GM23338 (cell line): ENCODE data around the gene TBX1. TPM values are rescaled to one million over a fixed set of nuclear protein-coding genes. Genes with fewer than 3 reads are reported as not detected.

ENCODE experiments used
- ATAC-seq: fragments of 200-7000 bp; cut with Tn5 transposase; 3 replicates; pipeline ENCODE4 v1.9.1; 2020
- DNase-seq: peaks from one replicate; pipeline ENCODE4 v3.0.0-alpha.2; 2015; ENCODE audit warnings: low spot score
- H2AFZ ChIP-seq: fragments of 200-600 bp; sonication (generic); 2 replicates; pipeline ENCODE4 v1.8.0; 2016; ENCODE audit warnings: antibody characterized with exemption, mild to moderate bottlenecking, moderate library complexity
- H3F3A ChIP-seq: fragments of 200-600 bp; sonication (generic); replicated peaks from 2 replicates; pipeline ENCODE4 v1.8.0; 2017; ENCODE audit warnings: antibody characterized with exemption, mixed run types, low read depth
- H3K27ac ChIP-seq: fragments of 200-600 bp; sonication (generic); 2 replicates; pipeline ENCODE4 v1.6.1; 2016; ENCODE audit warnings: low read depth
- H3K27me3 ChIP-seq: fragments of 200-600 bp; sonication (generic); 2 replicates; pipeline ENCODE4 v1.8.0; 2016; ENCODE audit warnings: mild to moderate bottlenecking, mixed run types, moderate library complexity; ENCODE audit not compliant: insufficient read depth
- H3K36me3 ChIP-seq: fragments of 200-600 bp; sonication (generic); 2 replicates; pipeline ENCODE4 v1.8.0; 2016; ENCODE audit warnings: mild to moderate bottlenecking; ENCODE audit not compliant: insufficient read depth
- H3K4me1 ChIP-seq: fragments of 200-600 bp; sonication (generic); 2 replicates; pipeline ENCODE4 v1.8.0; 2016; ENCODE audit warnings: mild to moderate bottlenecking, moderate library complexity; ENCODE audit not compliant: insufficient read depth
- H3K4me2 ChIP-seq: fragments of 200-600 bp; sonication (generic); 2 replicates; pipeline ENCODE4 v1.7.1; 2017; ENCODE audit warnings: mixed run types
- H3K4me3 ChIP-seq: fragments of 200-600 bp; sonication (generic); 2 replicates; pipeline ENCODE4 v1.6.1; 2016; ENCODE audit warnings: mixed run types
- H3K79me2 ChIP-seq: fragments of 200-600 bp; sonication (generic); replicated peaks from 2 replicates; pipeline ENCODE4 v1.8.0; 2017; ENCODE audit warnings: mild to moderate bottlenecking; ENCODE audit not compliant: insufficient read depth
- H3K9me2 ChIP-seq: fragments of 200-600 bp; sonication (generic); 2 replicates; pipeline ENCODE4 v1.8.0; 2017; ENCODE audit not compliant: insufficient read depth
- H4K20me1 ChIP-seq: fragments of 200-600 bp; sonication (generic); replicated peaks from 2 replicates; pipeline ENCODE4 v1.8.0; 2017; ENCODE audit warnings: mild to moderate bottlenecking; ENCODE audit not compliant: insufficient read depth
- H3K27ac Mint-ChIP-seq: 2 replicates; pipeline ENCODE4 v1.8.0; 2020; ENCODE audit warnings: inconsistent platforms, mild to moderate bottlenecking, moderate library complexity, mixed read lengths
- H3K27me3 Mint-ChIP-seq: 3 replicates; pipeline ENCODE4 v1.8.0; 2022; ENCODE audit warnings: low read depth, mild to moderate bottlenecking, moderate library complexity, mixed read lengths, inconsistent platforms; ENCODE audit not compliant: insufficient read depth, poor library complexity
- H3K36me3 Mint-ChIP-seq: 3 replicates; pipeline ENCODE4 v1.8.0; 2021; ENCODE audit warnings: low read depth, mild to moderate bottlenecking, inconsistent platforms, moderate library complexity, mixed read lengths
- H3K4me1 Mint-ChIP-seq: 3 replicates; pipeline ENCODE4 v1.8.0; 2020; ENCODE audit warnings: mild to moderate bottlenecking, inconsistent platforms, mixed read lengths
- H3K4me3 Mint-ChIP-seq: 3 replicates; pipeline ENCODE4 v1.8.0; 2021; ENCODE audit warnings: moderate library complexity, mild to moderate bottlenecking, inconsistent platforms, mixed read lengths
- H3K9me3 Mint-ChIP-seq: 3 replicates; pipeline ENCODE4 v1.8.0; 2020; ENCODE audit warnings: moderate library complexity, mild to moderate bottlenecking, inconsistent platforms, mixed read lengths
- CREB1 ChIP-seq: fragments of 250-450 bp; sonication (Bioruptor Pico); IDR thresholded peaks from 2 replicates; pipeline ENCODE4 v1.5.0; 2020; ENCODE audit warnings: low read depth, mild to moderate bottlenecking, moderate library complexity
- EZH2 ChIP-seq: fragments of 200-600 bp; sonication (generic); IDR thresholded peaks from one replicate; pipeline ENCODE4 v1.8.0; 2017; ENCODE audit warnings: antibody characterized with exemption, mild to moderate bottlenecking, low read depth; ENCODE audit not compliant: unreplicated experiment
- JUNB ChIP-seq: IDR thresholded peaks from one replicate; pipeline ENCODE4 v1.6.1; 2016; ENCODE audit warnings: antibody characterized with exemption; ENCODE audit not compliant: unreplicated experiment
- NANOG ChIP-seq: IDR thresholded peaks from 2 replicates; pipeline ENCODE4 v1.6.1; 2016; ENCODE audit warnings: antibody characterized with exemption, borderline replicate concordance
- POLR2AphosphoS5 ChIP-seq: IDR thresholded peaks from 2 replicates; pipeline ENCODE4 v1.6.1; 2016; ENCODE audit warnings: antibody characterized with exemption, low read depth
- ZNF114 ChIP-seq: fragments of 250-450 bp; sonication (Bioruptor Pico); IDR thresholded peaks from 2 replicates; pipeline ENCODE4 v1.5.0; 2020; ENCODE audit warnings: mild to moderate bottlenecking, moderate library complexity
- polyA plus RNA-seq: library from polyadenylated mRNA; unstranded; fragments of >200 nt; fragmentation: Nextera tagmentation; extraction: Ambion mirVana; gene quantifications from 2 replicates; pipeline ENCODE4 v1.2.1, GENCODE V29; 2016
- total RNA-seq: library from RNA; depleted of rRNA; stranded (reverse); fragments of >200 nt; shearing (Covaris generic); gene quantifications from 2 replicates; pipeline ENCODE4 v1.2.3, GENCODE V29; 2014
- TF ChIP-seq, protein P1 (sequence below), 2 experiments: fragments of 200-600 bp in 1 of 2; sonication (generic) in 1 of 2; conservative IDR thresholded peaks; 2 replicates each; pipeline versions ENCODE4 v1.5.1 to v1.6.1; 2016 to 2017; ENCODE audit warnings: antibody characterized with exemption in 2 of 2, low read depth in 2 of 2, mild to moderate bottlenecking in 2 of 2, moderate library complexity in 1 of 2
- TF ChIP-seq, protein P2 (sequence below): fragments of 250-450 bp; sonication (Bioruptor Pico); IDR thresholded peaks from 2 replicates; pipeline ENCODE4 v1.5.0; 2020; ENCODE audit warnings: mild to moderate bottlenecking, moderate library complexity

TBX1 gene
- total and polyA plus RNA-seq, 2 experiments from 2014 or later: 0.19 to 0.66 TPM

DNA sequence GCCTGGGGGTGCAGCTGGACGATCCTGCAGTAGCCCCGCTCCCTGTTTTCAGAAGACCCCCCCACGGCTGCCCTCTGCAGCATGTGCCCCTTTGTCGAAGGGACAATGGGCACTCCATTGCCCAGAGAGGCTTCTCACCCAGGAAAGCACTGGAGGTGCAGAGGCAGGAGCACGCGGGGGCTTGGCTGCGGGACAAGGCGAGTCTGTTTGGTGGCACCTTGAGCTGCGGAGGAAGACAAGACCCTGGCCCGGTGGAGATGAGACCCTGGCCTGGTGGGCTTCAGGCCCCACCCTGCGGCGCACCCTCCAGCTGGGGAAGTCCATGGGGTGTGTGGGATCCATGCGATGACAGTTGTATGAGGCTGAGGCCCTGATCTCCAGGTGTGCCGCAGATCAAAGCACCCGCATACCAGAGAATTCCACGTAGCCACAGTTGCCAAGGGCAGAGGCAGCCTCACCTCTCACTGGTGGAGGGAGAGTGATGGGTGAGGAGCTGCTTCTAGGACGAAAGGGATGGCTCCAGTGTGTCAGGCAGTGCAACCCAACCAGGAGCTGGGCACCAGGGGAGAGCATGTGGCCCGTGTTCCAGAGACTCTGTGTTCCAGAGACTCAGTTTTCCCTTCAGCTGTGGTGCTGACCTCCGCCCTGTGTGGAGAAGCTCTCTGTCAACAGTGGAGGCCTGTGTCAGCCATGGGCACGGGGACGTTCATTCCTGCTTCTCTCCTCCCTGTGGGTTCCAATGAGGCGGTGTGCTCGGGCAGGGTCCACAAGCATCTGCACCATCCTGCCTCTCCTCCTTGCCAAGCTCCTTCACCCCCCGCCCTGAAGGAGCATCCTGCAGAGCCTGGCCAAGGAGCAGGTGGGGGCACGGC is 10.0 kb downstream of the TBX1 start:
- Mint-ChIP-seq H3K4me3 (no peak overlapping the region), H3K36me3 (no peaks in the 10 kb centered on the region), H3K27me3 (peaks cover 56% of the 10 kb centered on the region), H3K4me1 (peaks cover 9% of the 10 kb centered on the region; the same call in 2 of the 3 replicates), H3K9me3 (no peaks in the 10 kb centered on the region), H3K27ac (no peak overlapping the region)
- TF ChIP-seq, protein P1, sequence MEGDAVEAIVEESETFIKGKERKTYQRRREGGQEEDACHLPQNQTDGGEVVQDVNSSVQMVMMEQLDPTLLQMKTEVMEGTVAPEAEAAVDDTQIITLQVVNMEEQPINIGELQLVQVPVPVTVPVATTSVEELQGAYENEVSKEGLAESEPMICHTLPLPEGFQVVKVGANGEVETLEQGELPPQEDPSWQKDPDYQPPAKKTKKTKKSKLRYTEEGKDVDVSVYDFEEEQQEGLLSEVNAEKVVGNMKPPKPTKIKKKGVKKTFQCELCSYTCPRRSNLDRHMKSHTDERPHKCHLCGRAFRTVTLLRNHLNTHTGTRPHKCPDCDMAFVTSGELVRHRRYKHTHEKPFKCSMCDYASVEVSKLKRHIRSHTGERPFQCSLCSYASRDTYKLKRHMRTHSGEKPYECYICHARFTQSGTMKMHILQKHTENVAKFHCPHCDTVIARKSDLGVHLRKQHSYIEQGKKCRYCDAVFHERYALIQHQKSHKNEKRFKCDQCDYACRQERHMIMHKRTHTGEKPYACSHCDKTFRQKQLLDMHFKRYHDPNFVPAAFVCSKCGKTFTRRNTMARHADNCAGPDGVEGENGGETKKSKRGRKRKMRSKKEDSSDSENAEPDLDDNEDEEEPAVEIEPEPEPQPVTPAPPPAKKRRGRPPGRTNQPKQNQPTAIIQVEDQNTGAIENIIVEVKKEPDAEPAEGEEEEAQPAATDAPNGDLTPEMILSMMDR (conservative IDR thresholded peaks at IDR 0.05; ENCODE audit: low read depth in 2 of 2): no peak
- no peak for TF ChIP-seq ZNF114 (CRISPR knock-in tag)
- no peak for TF ChIP-seq NANOG
- no peak for TF ChIP-seq JUNB
- no peak for TF ChIP-seq EZH2
- TF ChIP-seq CREB1: no peak
- H4K20me1 ChIP-seq: no peaks in the 10 kb centered on the region
- DNase-seq (no peak), ATAC-seq (no peak)
- no peaks in the 10 kb centered on the region for H3K9me2 ChIP-seq
- H3K27me3 ChIP-seq: peaks cover 57% of the 10 kb centered on the region
- H3K4me2 ChIP-seq: no peak overlapping the region
- peaks cover 5% of the 10 kb centered on the region for H3K4me1 ChIP-seq
- H3K27ac ChIP-seq: no peak overlapping the region
- peaks cover under 1% of the 10 kb centered on the region for H3F3A ChIP-seq
- no peaks in the 10 kb centered on the region for H3K36me3 ChIP-seq
- no peaks in the 10 kb centered on the region for H3K79me2 ChIP-seq
- H2AFZ ChIP-seq: no peak overlapping the region
- H3K4me3 ChIP-seq: no peak overlapping the region

- H3K36me3 ChIP-seq: no peaks in the 10 kb centered on the region
- Mint-ChIP-seq H3K27me3 (peaks cover 44% of the 10 kb centered on the region), H3K9me3 (no peaks in the 10 kb centered on the region; the same call in 2 of the 3 replicates), H3K27ac (no peak overlapping the region), H3K4me1 (peaks cover 9% of the 10 kb centered on the region; the same call in 2 of the 3 replicates), H3K4me3 (no peak overlapping the region), H3K36me3 (no peaks in the 10 kb centered on the region)
- no peak overlapping the region for H3K4me3 ChIP-seq
- no peak overlapping the region for H2AFZ ChIP-seq
- H4K20me1 ChIP-seq: no peaks in the 10 kb centered on the region
- DNase-seq (no peak), ATAC-seq (no peak)
- no peak overlapping the region for H3K27ac ChIP-seq
- no peaks in the 10 kb centered on the region; the same call in 1 of the 2 replicates for H3F3A ChIP-seq
- H3K9me2 ChIP-seq: no peaks in the 10 kb centered on the region
- no peaks in the 10 kb centered on the region for H3K79me2 ChIP-seq
- H3K4me1 ChIP-seq: peaks cover 5% of the 10 kb centered on the region
- peaks cover 40% of the 10 kb centered on the region for H3K27me3 ChIP-seq
- no peak overlapping the region for H3K4me2 ChIP-seq
- TF ChIP-seq, protein P2, sequence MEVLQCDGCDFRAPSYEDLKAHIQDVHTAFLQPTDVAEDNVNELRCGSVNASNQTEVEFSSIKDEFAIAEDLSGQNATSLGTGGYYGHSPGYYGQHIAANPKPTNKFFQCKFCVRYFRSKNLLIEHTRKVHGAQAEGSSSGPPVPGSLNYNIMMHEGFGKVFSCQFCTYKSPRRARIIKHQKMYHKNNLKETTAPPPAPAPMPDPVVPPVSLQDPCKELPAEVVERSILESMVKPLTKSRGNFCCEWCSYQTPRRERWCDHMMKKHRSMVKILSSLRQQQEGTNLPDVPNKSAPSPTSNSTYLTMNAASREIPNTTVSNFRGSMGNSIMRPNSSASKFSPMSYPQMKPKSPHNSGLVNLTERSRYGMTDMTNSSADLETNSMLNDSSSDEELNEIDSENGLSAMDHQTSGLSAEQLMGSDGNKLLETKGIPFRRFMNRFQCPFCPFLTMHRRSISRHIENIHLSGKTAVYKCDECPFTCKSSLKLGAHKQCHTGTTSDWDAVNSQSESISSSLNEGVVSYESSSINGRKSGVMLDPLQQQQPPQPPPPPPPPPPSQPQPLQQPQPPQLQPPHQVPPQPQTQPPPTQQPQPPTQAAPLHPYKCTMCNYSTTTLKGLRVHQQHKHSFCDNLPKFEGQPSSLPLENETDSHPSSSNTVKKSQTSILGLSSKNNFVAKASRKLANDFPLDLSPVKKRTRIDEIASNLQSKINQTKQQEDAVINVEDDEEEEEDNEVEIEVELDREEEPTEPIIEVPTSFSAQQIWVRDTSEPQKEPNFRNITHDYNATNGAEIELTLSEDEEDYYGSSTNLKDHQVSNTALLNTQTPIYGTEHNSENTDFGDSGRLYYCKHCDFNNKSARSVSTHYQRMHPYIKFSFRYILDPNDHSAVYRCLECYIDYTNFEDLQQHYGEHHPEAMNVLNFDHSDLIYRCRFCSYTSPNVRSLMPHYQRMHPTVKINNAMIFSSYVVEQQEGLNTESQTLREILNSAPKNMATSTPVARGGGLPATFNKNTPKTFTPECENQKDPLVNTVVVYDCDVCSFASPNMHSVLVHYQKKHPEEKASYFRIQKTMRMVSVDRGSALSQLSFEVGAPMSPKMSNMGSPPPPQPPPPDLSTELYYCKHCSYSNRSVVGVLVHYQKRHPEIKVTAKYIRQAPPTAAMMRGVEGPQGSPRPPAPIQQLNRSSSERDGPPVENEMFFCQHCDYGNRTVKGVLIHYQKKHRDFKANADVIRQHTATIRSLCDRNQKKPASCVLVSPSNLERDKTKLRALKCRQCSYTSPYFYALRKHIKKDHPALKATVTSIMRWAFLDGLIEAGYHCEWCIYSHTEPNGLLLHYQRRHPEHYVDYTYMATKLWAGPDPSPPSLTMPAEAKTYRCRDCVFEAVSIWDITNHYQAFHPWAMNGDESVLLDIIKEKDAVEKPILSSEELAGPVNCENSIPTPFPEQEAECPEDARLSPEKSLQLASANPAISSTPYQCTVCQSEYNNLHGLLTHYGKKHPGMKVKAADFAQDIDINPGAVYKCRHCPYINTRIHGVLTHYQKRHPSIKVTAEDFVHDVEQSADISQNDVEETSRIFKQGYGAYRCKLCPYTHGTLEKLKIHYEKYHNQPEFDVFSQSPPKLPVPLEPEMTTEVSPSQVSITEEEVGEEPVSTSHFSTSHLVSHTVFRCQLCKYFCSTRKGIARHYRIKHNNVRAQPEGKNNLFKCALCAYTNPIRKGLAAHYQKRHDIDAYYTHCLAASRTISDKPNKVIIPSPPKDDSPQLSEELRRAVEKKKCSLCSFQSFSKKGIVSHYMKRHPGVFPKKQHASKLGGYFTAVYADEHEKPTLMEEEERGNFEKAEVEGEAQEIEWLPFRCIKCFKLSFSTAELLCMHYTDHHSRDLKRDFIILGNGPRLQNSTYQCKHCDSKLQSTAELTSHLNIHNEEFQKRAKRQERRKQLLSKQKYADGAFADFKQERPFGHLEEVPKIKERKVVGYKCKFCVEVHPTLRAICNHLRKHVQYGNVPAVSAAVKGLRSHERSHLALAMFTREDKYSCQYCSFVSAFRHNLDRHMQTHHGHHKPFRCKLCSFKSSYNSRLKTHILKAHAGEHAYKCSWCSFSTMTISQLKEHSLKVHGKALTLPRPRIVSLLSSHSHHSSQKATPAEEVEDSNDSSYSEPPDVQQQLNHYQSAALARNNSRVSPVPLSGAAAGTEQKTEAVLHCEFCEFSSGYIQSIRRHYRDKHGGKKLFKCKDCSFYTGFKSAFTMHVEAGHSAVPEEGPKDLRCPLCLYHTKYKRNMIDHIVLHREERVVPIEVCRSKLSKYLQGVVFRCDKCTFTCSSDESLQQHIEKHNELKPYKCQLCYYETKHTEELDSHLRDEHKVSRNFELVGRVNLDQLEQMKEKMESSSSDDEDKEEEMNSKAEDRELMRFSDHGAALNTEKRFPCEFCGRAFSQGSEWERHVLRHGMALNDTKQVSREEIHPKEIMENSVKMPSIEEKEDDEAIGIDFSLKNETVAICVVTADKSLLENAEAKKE (CRISPR knock-in tag): no peak
- TF ChIP-seq POLR2AphosphoS5: no peak
- TF ChIP-seq, protein P1 (conservative IDR thresholded peaks at IDR 0.05; ENCODE audit: low read depth in 2 of 2): no peak
Measured at GRCh38 chr22:19772422-19772672, 11.8 kb downstream of the TBX1 start.
